HG03135 (cell line): ENCODE data around the gene TTC16.

Experiments used
- ATAC-seq: cut with Tn5 transposase; IDR thresholded peaks from one replicate; pipeline ENCODE4 v1.9.1; 2021; ENCODE audit warnings: mild to moderate bottlenecking, moderate library complexity; ENCODE audit not compliant: unreplicated experiment

The TTC16 gene

DNA sequence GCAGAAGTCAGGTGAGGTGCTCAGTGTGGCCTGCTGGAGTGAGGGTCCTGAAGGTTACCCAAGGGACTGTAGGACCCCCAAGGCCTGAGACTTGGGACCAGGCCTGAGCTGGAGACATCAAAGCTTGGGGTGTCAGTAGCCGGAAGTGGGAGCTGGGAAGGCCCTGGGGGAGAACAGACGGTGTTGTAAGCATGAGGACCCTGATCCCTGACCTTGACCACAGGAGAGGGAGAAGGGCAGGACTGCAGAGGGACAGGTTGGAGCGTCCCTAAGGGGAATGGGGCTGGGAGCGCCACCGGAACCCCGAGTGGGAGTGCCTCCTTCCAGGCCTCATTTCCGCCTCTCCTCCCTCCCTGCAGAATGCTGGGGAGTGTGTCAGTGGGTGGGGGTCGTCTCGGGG lies 533 bp downstream of the TTC16 start:
- ATAC-seq = no peak

DNA sequence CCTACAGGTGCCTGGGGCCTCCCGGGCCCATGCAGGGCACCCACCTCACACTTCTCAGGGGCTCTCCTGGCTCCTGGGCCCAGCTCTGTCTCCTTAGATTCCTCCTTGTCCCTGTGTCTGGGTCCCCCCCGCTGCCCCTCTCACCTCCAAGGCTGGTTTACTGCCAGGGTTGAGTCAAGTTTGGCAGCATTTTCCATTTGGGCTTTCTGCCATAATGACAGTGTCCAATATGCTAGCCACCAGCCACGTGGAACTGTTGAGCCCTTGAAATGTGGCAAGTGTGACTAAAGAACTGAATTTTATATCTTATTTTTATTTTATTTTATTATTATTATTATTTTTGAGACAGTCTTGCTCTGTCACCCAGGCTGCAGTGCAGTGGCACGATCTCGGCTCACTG lies 1.9 kb downstream of the TTC16 start:
- no peak for ATAC-seq

DNA sequence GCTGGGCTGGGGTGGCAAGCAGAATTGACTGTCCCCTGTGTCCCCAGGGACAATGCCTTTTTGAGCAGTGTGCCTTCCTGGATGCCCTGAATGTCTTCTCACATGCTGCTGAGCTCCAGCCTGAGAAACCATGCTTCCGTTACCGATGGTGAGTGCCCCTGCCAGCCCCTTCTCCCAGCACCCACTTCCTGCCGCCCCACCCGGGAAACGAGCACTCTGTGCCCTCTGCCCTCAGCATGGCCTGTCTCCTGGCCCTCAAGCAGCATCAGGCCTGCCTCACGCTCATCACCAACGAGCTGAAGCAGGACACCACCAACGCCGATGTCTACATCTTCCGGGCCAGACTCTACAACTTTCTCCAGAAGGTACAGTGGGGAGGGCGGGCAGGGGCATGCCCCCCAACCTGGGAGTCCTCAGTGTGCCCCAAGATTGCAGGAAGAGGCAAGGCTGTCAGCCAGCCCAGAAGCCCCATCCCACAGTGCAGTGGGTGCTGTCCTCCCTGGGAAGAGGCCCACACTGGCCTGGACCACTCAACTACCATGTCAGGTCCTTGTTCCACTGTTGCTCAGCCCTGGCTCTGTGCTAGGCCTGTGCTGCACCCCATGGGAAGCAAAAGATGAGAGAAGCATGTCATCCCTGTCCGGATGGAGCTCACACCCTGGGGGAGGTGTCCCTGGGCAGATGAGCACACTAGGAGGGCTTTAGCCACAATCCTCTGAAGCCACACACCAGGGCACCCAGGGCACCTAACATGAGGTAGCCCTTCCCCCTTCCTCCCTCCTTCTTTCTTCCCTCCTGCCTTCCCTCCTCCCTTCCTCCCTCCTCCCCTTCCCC lies 4.4 kb downstream of the TTC16 start:
- ATAC-seq = no peak

GRCh38 chr9:127720865-127721227 lies 5.0 kb downstream of the TTC16 start:
- no peak for ATAC-seq

DNA sequence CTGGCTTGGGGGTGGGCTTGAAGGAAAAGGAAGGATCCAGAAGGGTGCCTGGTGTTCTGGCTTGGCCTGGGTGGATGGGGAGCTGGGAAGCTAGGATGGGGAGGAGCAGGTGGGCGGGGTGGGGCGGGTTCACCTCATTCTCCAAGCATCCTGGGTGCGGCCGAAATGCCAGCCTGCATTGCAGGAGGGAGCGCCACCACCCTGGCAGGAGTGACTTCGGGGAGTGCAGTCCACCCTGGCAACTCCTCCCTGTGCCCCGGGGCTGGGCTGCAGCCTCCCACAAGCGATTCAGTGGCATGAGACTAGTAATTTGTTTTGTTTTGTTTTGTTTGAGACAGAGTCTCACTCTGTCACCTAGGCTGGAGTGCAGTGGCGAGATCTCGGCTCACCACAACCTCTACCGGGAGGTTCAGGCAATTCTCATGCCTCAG lies 5.5 kb downstream of the TTC16 start:
- no peak for ATAC-seq

DNA sequence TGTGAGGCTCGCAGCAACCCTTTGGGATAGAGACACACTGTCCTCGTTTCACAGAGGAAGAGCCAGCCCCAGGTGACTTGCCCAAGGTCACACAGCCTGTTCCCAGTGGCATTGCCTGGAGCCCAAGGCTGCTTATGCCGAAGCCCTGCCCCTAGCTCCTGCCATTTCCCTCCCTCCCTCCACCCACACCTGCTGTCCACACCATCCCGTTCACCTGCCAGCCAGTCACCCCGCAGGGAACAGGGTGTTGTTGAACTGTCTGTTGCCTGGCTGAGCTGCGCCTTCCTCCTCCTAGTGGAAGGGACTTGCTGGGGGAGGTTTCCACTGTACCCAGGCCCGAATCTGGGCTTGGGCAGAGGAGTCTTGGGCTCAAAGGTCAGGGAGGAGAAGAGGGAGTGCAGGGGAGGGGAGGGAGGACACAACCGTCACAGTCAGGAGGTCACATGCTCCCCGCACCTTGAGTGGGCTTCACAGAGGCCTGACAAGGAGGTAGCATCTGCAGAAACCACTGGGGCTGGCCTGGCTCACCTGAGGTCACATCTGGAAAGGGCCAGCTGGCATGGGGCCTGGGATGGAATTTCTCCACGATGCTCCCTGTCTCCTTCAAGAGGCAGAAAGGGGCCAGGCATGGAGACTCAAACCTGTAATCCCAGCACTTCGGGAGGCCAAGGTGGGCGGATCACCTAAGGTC lies 6.3 kb downstream of the TTC16 start:
- no peak for ATAC-seq

DNA sequence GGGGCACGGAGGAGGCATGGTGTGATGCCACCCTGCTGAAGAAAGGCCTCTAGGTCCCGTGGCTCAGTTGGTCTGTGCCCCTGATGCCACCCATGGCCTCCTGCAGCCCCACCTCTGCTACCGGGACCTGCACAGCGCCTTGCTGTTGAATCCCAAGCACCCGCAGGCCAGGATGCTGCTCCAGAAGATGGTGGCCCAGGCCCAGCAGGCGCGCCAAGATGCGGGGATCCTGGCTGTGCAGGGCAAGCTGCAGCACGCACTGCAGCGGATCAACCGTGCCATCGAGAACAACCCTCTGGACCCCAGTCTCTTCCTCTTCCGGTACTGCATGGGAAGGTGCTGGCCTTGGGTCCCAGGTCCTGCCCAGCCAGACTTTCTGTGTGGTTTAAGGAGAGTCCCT lies 7.1 kb downstream of the TTC16 start:
- ATAC-seq = no peak

DNA sequence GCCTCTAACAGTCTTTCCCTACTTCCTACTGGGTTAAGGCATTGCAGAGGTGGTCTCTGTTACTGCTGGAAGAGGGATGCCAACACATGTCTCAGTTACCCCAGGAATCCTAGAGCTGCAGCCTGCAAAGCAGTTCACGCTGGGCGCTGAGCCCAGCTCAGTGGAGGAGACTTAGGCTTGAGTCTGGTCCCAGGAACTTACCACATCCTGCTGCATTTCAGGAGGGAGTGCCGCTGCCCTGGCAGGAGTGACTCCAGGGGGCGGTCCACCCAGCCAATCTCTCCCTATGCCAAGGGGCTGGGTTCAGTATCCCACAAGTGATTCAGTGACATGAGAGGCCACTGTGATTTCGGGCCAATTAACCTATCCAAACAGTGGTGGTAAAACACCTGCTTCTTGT lies 7.6 kb downstream of the TTC16 start:
- ATAC-seq = no peak

GRCh38 chr9:127724012-127724411 lies 8.1 kb downstream of the TTC16 start:
- ATAC-seq = no peak

GRCh38 chr9:127726871-127727270 lies 11.0 kb downstream of the TTC16 start:
- no peak for ATAC-seq

DNA sequence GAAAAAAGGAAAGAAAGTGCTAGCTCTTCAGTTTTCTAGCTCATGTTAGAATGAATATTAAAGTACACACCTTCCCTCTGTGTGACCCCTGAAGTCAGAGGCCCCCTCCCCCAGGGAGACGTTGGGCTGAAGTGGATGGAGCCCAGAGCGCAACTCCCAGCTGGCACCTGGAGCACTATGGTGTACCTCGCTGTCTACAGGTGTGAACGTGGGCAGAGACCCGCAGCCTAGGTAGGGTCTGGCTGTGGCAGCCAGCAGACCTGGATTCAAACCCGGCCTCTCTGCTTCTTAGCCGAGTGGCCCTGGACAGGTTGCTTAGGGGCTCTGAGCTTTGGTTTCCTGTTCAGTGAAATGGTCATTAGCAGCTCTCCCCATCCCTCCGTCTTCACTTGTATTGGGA lies 12.9 kb downstream of the TTC16 start:
- no peak for ATAC-seq

DNA sequence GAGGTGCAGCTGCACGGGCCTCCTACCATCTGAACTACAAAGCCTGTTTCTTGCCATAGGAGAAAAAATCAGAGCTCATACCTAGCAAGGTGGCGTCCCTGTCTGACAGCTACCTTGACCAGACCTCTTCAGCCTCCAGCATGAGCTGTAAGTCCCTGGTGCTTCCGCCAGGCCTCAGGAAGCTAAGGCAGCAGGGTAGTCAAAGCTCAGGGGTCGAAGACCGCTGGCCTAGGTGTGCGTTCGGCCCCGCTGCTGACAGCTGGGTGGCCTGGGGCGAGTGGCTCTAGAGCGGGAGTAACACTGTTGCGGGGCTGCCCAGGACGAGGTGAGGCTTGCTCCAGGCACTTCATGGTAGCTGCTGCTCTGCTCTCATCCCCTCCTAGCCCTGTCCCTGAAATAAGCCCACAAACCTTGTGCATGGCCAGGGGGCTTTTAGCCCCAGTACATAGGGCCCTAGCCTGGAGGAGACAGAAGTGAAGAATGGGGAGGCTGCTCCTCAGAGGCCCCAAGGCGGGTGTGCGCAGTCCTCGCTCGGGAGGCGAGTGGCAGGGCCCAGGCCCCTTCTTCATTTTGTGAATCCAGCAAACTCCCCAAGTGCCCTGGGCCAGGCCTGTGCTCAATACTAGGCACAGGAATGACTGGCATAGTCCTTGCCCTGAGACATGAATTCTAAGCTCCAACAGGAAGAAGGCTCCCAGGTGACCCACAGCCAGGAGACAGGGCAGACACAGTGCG lies 13.8 kb downstream of the TTC16 start:
- ATAC-seq = no peak

- no peak for ATAC-seq
These were observed 14.4 kb downstream of the TTC16 start for GRCh38 chr9:127730262-127730661.

DNA sequence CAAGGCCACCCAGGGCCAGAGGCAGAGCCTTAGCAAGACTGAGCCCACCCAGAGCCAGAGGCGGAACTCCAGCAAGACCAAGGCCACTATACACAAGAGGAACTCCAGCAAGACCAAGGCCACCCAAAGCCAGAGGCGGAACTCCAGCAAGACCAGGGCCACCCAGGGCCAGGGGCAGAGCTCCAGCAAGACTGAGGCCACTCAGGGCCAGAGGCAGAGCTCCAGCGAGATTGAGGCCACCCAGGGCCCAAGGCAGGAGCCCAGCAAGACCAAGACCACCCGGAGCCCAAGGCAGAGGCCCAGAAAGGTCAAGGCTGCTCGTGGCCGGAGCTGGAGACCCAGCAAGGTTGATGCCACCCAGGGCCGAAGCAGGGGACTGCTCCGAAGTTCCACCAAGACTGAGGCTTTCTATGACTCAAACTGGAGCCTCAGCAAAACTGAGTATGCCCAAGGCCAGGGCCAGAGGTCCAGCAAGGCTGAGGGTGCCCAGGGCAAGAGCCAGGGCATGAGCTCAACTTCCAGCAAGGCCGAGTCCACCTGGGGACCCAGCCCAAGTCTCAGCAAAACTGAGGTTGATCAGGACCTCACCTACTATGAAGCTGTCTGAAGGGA lies 15.0 kb downstream of the TTC16 start:
- ATAC-seq = no peak

GRCh38 chr9:127731938-127732337 lies 16.1 kb downstream of the TTC16 start:
- ATAC-seq = no peak

GRCh38 chr9:127732444-127732843 lies 16.6 kb downstream of the TTC16 start:
- no peak for ATAC-seq

- no peak for ATAC-seq
These were observed 17.7 kb downstream of the TTC16 start for GRCh38 chr9:127733614-127734013.

DNA sequence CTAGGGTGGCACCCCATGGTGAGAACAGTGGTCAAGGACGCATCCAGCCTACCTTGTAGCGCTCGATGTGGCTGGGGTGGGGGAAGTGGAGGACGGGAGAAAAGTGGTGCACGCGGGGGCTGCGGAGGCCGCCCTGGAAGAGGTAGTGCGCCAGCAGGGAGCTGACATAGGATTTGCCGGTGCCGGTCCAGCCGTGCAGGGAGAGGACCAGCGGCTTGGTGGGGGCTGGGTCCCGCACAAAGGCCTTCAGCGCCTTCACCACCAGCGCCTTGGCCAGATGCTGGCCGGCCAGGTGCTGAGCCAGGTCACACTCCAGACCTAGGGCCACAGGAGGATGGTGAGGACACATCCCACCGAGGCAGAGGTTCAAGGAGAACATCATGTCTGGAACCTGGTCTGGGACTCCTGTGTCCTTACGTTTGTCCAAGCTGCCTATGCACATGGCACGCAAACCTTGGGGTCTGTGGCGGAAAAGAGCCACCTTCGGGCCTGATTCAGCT lies 18.4 kb downstream of the TTC16 start:
- ATAC-seq = no peak

DNA sequence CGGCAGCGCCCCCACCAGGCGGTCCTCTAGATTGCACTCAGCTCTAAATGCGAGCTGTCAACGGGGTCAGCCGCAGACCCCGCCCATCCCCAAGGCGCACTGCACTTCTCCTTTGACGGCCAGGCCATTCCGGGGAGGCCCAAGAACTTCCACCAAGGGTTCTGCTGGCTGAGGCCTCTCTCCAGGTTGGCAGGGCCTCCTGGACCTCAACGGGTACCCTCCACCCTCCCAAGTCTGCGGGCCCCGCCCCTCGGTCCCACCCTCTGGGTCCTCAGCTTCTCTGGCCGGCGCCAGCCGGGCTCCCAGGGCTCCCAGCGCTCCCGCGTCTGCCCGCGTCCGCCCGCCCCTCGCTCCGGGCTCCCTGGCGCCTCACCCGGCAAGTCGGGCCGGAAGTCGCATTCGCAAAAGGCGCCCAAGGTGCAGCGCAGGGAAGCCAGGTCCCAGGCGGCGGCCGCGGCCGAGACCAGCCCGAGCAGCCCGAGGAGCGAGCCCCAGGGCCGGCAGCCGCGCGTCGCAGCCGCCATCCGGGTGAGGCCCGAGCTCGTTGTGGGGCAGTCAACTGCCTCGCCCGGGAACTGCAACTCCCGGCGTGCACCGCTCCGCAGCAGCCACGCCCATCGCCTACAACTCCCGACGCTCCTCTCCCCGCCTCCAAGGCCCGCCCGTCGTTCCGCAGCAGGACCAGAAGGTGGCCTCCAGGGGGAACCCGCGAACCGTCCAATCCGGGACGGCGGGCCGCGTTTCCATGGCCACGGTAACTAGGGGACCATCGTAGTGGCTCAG lies 19.1 kb downstream of the TTC16 start, which contains the start of gene TOR2A:
TOR2A (minus strand) TSS at position 548 of the 783 bp plus-strand sequence; CDS start at position 524, 24 bp downstream.
- ATAC-seq = peak; percentile 88

GRCh38 chr9:127735530-127736185 lies 19.8 kb downstream of the TTC16 start:
- no peak for ATAC-seq
